ENCODE results near the gene MALRD1. TPM values are rescaled to one million over a fixed set of nuclear protein-coding genes. Genes with fewer than 3 reads are reported as not detected.

The MALRD1 gene
- total and polyA plus RNA-seq, 3 donors from 2014 or later = 3.3 to 26.7 (median 19.3) TPM

DNA sequence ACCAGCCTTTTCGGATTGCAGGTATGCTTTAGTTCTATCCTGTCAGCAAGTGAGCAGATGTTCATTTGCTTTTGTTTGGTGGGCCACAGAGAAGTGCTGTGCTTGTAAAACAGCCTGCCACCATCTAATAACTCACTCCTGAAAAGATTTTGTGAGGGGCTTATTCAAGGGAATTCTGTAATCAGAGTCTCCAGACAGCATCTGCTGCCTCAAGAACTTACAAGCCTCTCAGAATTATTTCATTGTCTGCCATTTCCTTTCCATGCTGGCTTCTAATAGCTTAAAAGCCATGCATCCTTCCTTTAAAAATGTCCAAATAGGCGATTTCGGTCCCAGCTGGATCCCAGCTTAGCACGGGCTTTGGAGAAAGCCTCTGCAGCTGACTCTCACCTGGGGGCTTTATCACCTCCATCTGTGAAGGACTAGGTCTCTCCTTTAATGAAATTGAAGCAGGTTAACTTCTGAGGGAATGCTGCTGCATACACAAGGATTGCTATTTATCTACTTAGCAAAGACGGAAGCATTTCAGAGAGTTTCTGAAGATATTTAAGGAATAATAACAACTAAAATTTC, 48.0 kb downstream of the MALRD1 start:
- no peak overlapping the region for H3K4me3 ChIP-seq
- no peaks in the 10 kb centered on the region for H3K27me3 ChIP-seq
- WGBS, 2 donors = 74 to 76% methylated on average over 5 of the region's 5 CpGs
- H3K27ac ChIP-seq = no peak overlapping the region
- H3K9me3 ChIP-seq = no peaks in the 10 kb centered on the region
- DNase-seq = no peak
- TF ChIP-seq, protein P1, sequence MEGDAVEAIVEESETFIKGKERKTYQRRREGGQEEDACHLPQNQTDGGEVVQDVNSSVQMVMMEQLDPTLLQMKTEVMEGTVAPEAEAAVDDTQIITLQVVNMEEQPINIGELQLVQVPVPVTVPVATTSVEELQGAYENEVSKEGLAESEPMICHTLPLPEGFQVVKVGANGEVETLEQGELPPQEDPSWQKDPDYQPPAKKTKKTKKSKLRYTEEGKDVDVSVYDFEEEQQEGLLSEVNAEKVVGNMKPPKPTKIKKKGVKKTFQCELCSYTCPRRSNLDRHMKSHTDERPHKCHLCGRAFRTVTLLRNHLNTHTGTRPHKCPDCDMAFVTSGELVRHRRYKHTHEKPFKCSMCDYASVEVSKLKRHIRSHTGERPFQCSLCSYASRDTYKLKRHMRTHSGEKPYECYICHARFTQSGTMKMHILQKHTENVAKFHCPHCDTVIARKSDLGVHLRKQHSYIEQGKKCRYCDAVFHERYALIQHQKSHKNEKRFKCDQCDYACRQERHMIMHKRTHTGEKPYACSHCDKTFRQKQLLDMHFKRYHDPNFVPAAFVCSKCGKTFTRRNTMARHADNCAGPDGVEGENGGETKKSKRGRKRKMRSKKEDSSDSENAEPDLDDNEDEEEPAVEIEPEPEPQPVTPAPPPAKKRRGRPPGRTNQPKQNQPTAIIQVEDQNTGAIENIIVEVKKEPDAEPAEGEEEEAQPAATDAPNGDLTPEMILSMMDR (IDR thresholded peaks at IDR 0.05) = no peak
- no peak for TF ChIP-seq POLR2A (IDR thresholded peaks at IDR 0.05)
- no peaks in the 10 kb centered on the region for H3K4me1 ChIP-seq
- no peaks in the 10 kb centered on the region for H3K36me3 ChIP-seq (ENCODE audit: low read depth, missing control alignments)
- intact Hi-C loops (cut with DNase I; ENCODE audit: low total_unique reads) = no loop called here

DNA sequence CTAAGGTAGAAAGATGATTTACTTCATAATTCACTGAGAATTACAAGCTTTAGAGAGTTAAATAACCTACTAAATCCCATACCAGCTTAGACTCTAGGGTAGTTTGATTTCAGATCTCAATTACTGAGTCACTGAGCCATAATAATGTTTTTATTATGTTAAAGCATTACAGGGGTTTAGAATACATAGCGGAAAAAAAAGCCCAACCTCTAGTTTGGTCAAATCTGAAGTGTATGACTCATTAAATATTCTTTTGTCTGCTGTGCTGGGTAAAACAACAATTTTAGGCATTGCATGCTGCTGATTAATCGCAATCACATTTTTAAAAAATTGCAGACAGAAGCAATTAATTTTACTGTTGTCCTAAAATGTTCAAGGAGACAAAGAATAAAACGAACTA, 48.5 kb downstream of the MALRD1 start:
- Histone ChIP-seq H3K27me3 (no peaks in the 10 kb centered on the region), H3K4me3 (no peak overlapping the region), H3K4me1 (no peaks in the 10 kb centered on the region), H3K36me3 (ENCODE audit: low read depth, missing control alignments) (no peaks in the 10 kb centered on the region), H3K27ac (no peak overlapping the region), H3K9me3 (no peaks in the 10 kb centered on the region)
- no peak for DNase-seq
- TF ChIP-seq, protein P1 (IDR thresholded peaks at IDR 0.05) = no peak
- no peak for TF ChIP-seq POLR2A (IDR thresholded peaks at IDR 0.05)
- intact Hi-C loops (cut with DNase I; ENCODE audit: low total_unique reads) = no loop called here
- WGBS, 2 donors = 81 to 87% methylated on average over 3 of the region's 3 CpGs

- no peaks in the 10 kb centered on the region for H3K9me3 ChIP-seq
- H3K4me1 ChIP-seq = no peaks in the 10 kb centered on the region
- WGBS, 2 donors = 74 to 83% methylated on average over 7 of the region's 7 CpGs
- H3K4me3 ChIP-seq = no peak overlapping the region
- no peak for TF ChIP-seq POLR2A (IDR thresholded peaks at IDR 0.05)
- TF ChIP-seq, protein P1 (IDR thresholded peaks at IDR 0.05) = no peak
- H3K36me3 ChIP-seq (ENCODE audit: low read depth, missing control alignments) = no peaks in the 10 kb centered on the region
- no peak overlapping the region for H3K27ac ChIP-seq
- DNase-seq = no peak
- intact Hi-C loops (cut with DNase I; ENCODE audit: low total_unique reads) = no loop called here
- no peaks in the 10 kb centered on the region for H3K27me3 ChIP-seq
Observed at GRCh38 chr10:19098803-19099202, 50.2 kb downstream of the MALRD1 start.

DNA sequence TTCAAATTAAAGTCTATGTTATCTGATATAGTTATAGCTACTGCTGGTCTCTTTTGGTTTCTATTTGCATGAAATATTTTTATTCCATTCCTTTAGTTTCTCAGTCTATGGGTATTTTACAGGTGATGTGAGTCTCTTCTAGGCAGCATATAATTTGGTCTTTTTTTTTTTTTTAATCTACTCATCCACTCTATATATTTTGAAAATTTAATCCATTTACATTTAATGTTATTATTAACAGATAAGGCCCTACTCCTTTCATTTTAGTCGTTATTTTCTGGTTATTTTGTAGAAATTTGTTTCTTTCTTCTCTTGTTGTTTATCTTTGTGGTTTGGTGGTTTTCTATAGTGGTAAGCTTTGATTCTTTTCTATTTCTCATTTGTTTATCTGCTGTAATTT, 58.8 kb downstream of the MALRD1 start:
- no peaks in the 10 kb centered on the region for H3K4me1 ChIP-seq
- no peak for DNase-seq
- H3K9me3 ChIP-seq = no peaks in the 10 kb centered on the region
- no peak for TF ChIP-seq POLR2A (IDR thresholded peaks at IDR 0.05)
- TF ChIP-seq, protein P1 (IDR thresholded peaks at IDR 0.05) = no peak
- intact Hi-C loops (cut with DNase I; ENCODE audit: low total_unique reads) = no loop called here
- 46 to 48% methylated on average over 1 of the region's 1 CpG for WGBS, 2 donors
- H3K27ac ChIP-seq = no peak overlapping the region
- H3K4me3 ChIP-seq = no peak overlapping the region
- no peaks in the 10 kb centered on the region for H3K36me3 ChIP-seq (ENCODE audit: low read depth, missing control alignments)
- no peaks in the 10 kb centered on the region for H3K27me3 ChIP-seq
